Common myeloid progenitor, CD34-positive (primary cell): ENCODE measurements around the gene RAI14.
"Not testable (repeated sequence)": the region's sequence is repeated elsewhere in the genome, so short reads cannot be mapped to it uniquely, and the experiment has no call there.

Source experiments
- CTCF ChIA-PET: fragments of 350-600 bp; sonication (Branson Sonifier 250); formaldehyde crosslinking; loops from one replicate; lab custom pipeline; 2021; ENCODE audit warnings: antibody characterized with exemption; lab: Charles Lee
- POLR2A ChIA-PET: fragments of 350-600 bp; sonication (Branson Sonifier 250); formaldehyde crosslinking; loops from one replicate; lab custom pipeline; 2021; ENCODE audit warnings: antibody characterized with exemption; lab: Charles Lee
- DNase-seq, 3 donors: peaks; one replicate each; pipeline versions ENCODE4 v3.0.0 to v3.0.0-alpha.2; 2013
- H3K27ac ChIP-seq, 2 experiments: 1 replicate in 1 of 2; 2 replicates in 1 of 2; pipeline ENCODE4 v1.7.0; 2013; ENCODE audit warnings: inconsistent platforms in 2 of 2, low read length in 2 of 2, mild to moderate bottlenecking in 2 of 2, low read depth in 1 of 2, moderate library complexity in 1 of 2; ENCODE audit not compliant: severe bottlenecking in 2 of 2, insufficient read depth in 1 of 2, poor library complexity in 1 of 2
- H3K27me3 ChIP-seq, 5 experiments: replicated peaks in 2 of 5; 1 replicate in 3 of 5; 2 replicates in 2 of 5; pipeline versions ENCODE4 v1.6.1 to v1.7.0; 2013; ENCODE audit warnings: low read length in 4 of 5, mild to moderate bottlenecking in 2 of 5, moderate library complexity in 2 of 5, inconsistent platforms in 1 of 5; ENCODE audit not compliant: insufficient read depth in 5 of 5, control insufficient read depth in 4 of 5
- H3K36me3 ChIP-seq, 4 experiments: 1 replicate in 2 of 4; 2 replicates in 2 of 4; pipeline versions ENCODE4 v1.6.1 to v1.7.0; 2013; ENCODE audit warnings: low read length in 3 of 4, control low read depth in 1 of 4, mild to moderate bottlenecking in 1 of 4; ENCODE audit not compliant: control insufficient read depth in 4 of 4, insufficient read depth in 4 of 4
- H3K4me1 ChIP-seq, 4 experiments: 1 replicate in 3 of 4; 2 replicates in 1 of 4; pipeline versions ENCODE4 v1.6.1 to v1.7.1; 2013; ENCODE audit warnings: low read length in 3 of 4, mild to moderate bottlenecking in 3 of 4, control low read depth in 1 of 4, inconsistent platforms in 1 of 4, moderate library complexity in 1 of 4; ENCODE audit not compliant: control insufficient read depth in 4 of 4, insufficient read depth in 4 of 4; ENCODE audit errors: control extremely low read depth in 1 of 4
- H3K4me3 ChIP-seq, 7 experiments: 1 replicate in 4 of 7; 2 replicates in 3 of 7; pipeline versions ENCODE4 v1.5.1 to v1.7.0; 2013; ENCODE audit warnings: mild to moderate bottlenecking in 7 of 7, low read length in 6 of 7, moderate library complexity in 6 of 7, inconsistent platforms in 2 of 7, low read depth in 2 of 7, control low read depth in 1 of 7; ENCODE audit not compliant: insufficient read depth in 4 of 7, control insufficient read depth in 1 of 7; ENCODE audit errors: extremely low read depth in 1 of 7
- H3K9me3 ChIP-seq, 5 experiments: 1 replicate in 4 of 5; 2 replicates in 1 of 5; pipeline versions ENCODE4 v1.6.1 to v1.7.1; 2013; ENCODE audit warnings: low read length in 4 of 5, mild to moderate bottlenecking in 2 of 5, inconsistent platforms in 1 of 5, low read depth in 1 of 5, moderate library complexity in 1 of 5; ENCODE audit not compliant: control insufficient read depth in 4 of 5, insufficient read depth in 2 of 5; ENCODE audit errors: control extremely low read depth in 1 of 5
- WGBS: methylation state at CpG from one replicate; pipeline ENCODE4 v1.1.5; 2013; ENCODE audit not compliant: insufficient coverage; 5-methylcytosine and 5-hydroxymethylcytosine counted together

RAI14 gene

GRCh38 chr5:34822956-34823715, 167.0 kb downstream of the RAI14 start:
- no peak for DNase-seq
- ChIA-PET POLR2A (no interaction called here), CTCF (no interaction called here)
- no peak overlapping the region for H3K4me3 ChIP-seq
- no peaks in the 10 kb centered on the region for H3K9me3 ChIP-seq
- H3K27ac ChIP-seq = no peak overlapping the region
- peaks cover 0 to 5% (median 1%) of the 10 kb centered on the region in 4 experiments for H3K36me3 ChIP-seq
- no peaks in the 10 kb centered on the region for H3K4me1 ChIP-seq
- H3K27me3 ChIP-seq = no peaks in the 10 kb centered on the region
- WGBS = 100% methylated on average over 6 of the region's 8 CpGs

- Histone ChIP-seq H3K4me3 (no peak overlapping the region), H3K27me3 (no peaks in the 10 kb centered on the region), H3K27ac (no peak overlapping the region), H3K4me1 (no peaks in the 10 kb centered on the region), H3K36me3 (peaks cover 0 to 5% (median 2%) of the 10 kb centered on the region in 4 experiments), H3K9me3 (no peaks in the 10 kb centered on the region)
- POLR2A ChIA-PET = no interaction called here
- CTCF ChIA-PET = no interaction called here
- 92% methylated on average over 6 of the region's 6 CpGs for WGBS
- DNase-seq = no peak
Observed at GRCh38 chr5:34826347-34826746, 170.2 kb downstream of the RAI14 start.

GRCh38 chr5:34827588-34828506, 171.7 kb downstream of the RAI14 start:
- Histone ChIP-seq H3K36me3 (peaks cover 0 to 5% (median 2%) of the 10 kb centered on the region in 4 experiments), H3K9me3 (no peaks in the 10 kb centered on the region), H3K27me3 (no peaks in the 10 kb centered on the region), H3K27ac (no peak overlapping the region), H3K4me3 (no peak overlapping the region), H3K4me1 (no peaks in the 10 kb centered on the region)
- 81% methylated on average over 5 of the region's 6 CpGs for WGBS
- POLR2A ChIA-PET = no interaction called here
- no peak for DNase-seq
- CTCF ChIA-PET = interaction anchor here (0.6 to 1.3 kb wide), 4 partner anchors 10 to 1032 kb away, joined by 3 to 5 read pairs (median 3); partner anchors contain the start of gene TTC23L

- 100% methylated on average over 5 of the region's 7 CpGs for WGBS
- POLR2A ChIA-PET, H3K4me1 ChIP-seq, H3K27ac ChIP-seq, H3K27me3 ChIP-seq, H3K9me3 ChIP-seq, CTCF ChIA-PET, H3K4me3 ChIP-seq, DNase-seq, H3K36me3 ChIP-seq: not testable (repeated sequence)
Observed at GRCh38 chr5:34830827-34831226, 174.7 kb downstream of the RAI14 start.

GRCh38 chr5:34831303-34831702, 175.2 kb downstream of the RAI14 start:
- H3K9me3 ChIP-seq = no peaks in the 10 kb centered on the region
- H3K27ac ChIP-seq = no peak overlapping the region
- DNase-seq = no peak
- H3K36me3 ChIP-seq = peaks cover 0 to 5% (median under 1%) of the 10 kb centered on the region in 4 experiments
- no peaks in the 10 kb centered on the region for H3K27me3 ChIP-seq
- H3K4me3 ChIP-seq = no peak overlapping the region
- POLR2A ChIA-PET = no interaction called here
- no peaks in the 10 kb centered on the region for H3K4me1 ChIP-seq
- CTCF ChIA-PET = no interaction called here

- no peak for DNase-seq
- H3K4me1 ChIP-seq = peaks cover 0 to 2% (median under 1%) of the 10 kb centered on the region in 4 experiments
- H3K27ac ChIP-seq = no peak overlapping the region
- no peaks in the 10 kb centered on the region for H3K27me3 ChIP-seq
- H3K36me3 ChIP-seq = peaks cover 0 to 2% (median 0%) of the 10 kb centered on the region in 4 experiments
- ChIA-PET POLR2A (no interaction called here), CTCF (no interaction called here)
- H3K9me3 ChIP-seq = no peaks in the 10 kb centered on the region
- WGBS = 90% methylated on average over 2 of the region's 5 CpGs
- no peak overlapping the region for H3K4me3 ChIP-seq
Observed at GRCh38 chr5:34832568-34832967, 176.4 kb downstream of the RAI14 start.

GRCh38 chr5:34833090-34833489, 177.0 kb downstream of the RAI14 start:
- no peaks in the 10 kb centered on the region for H3K27me3 ChIP-seq
- H3K27ac ChIP-seq = no peak overlapping the region
- H3K4me3 ChIP-seq = no peak overlapping the region
- DNase-seq = no peak
- H3K36me3 ChIP-seq = peaks cover 0 to 2% (median 0%) of the 10 kb centered on the region in 4 experiments
- WGBS = no CpG with 5 or more reads among the region's 1 CpG
- ChIA-PET CTCF (interaction anchor here (0.6 kb wide), 1 partner anchor 69 kb away, joined by 3 read pairs; no protein-coding TSS in a partner anchor), POLR2A (no interaction called here)
- H3K9me3 ChIP-seq = no peaks in the 10 kb centered on the region
- peaks cover 0 to 7% (median 3%) of the 10 kb centered on the region in 4 experiments for H3K4me1 ChIP-seq
